Measurements from ENCODE around the gene EHMT1.

GRCh38 chr9:137784046-137784445 is 165.2 kb downstream of the EHMT1 start:
- TF ChIP-seq CTCF (IDR thresholded peaks at IDR 0.05 in 2 of 3, conservative IDR thresholded peaks at IDR 0.05 in 1 of 3; ENCODE audit: control insufficient read depth in 2 of 3, extremely low read depth in 1 of 3, insufficient read depth in 1 of 3, low read depth in 3 of 3, low read length in 3 of 3), result no peak
- TF ChIP-seq SP1 (IDR thresholded peaks at IDR 0.05; ENCODE audit: low read depth, low read length), result no peak

All from GM12878 (cell line).